ENCODE data around the gene TSC1.

TSC1 gene

GRCh38 chr9:132864277-132864676 is 80.1 kb downstream of the TSC1 start:
- POLR2A ChIA-PET = interaction anchor here (0.5 kb wide), 1 partner anchor 30 kb away, joined by 5 read pairs; no protein-coding TSS in a partner anchor

GRCh38 chr9:132863096-132863495 is 81.3 kb downstream of the TSC1 start:
- TF ChIP-seq BCL11A (tag by site-specific recombination; IDR thresholded peaks at IDR 0.05; ENCODE audit: low read depth) (no peak), ZNF449 (tag by site-specific recombination; IDR thresholded peaks at IDR 0.05) (peak; percentile 41; the same call in 1 of the 2 replicates)
- H3K4me3 ChIP-seq (ENCODE audit: low read depth, low read length) = no peak overlapping the region
- H3K9me3 ChIP-seq (ENCODE audit: control insufficient read depth, insufficient read depth, low read depth, low read length) = no peaks in the 10 kb centered on the region
- ChIA-PET CTCF (interaction anchor here (1.1 kb wide), 1 partner anchor 110 kb away, joined by 5 read pairs; no protein-coding TSS in a partner anchor), POLR2A (no interaction called here)
- no peak overlapping the region for H3K27ac ChIP-seq (ENCODE audit: extremely low read depth, low read depth, low read length)
- H3K4me1 ChIP-seq (ENCODE audit: control insufficient read depth, insufficient read depth, low read length) = no peaks in the 10 kb centered on the region
- no peaks in the 10 kb centered on the region for H3K36me3 ChIP-seq (ENCODE audit: control insufficient read depth in 2 of 2, insufficient read depth in 1 of 2, low read length in 2 of 2)

More at GRCh38 chr9:132864277-132864676, 80.1 kb downstream of the TSC1 start:
- CTCF ChIA-PET = no interaction called here
- no peak overlapping the region for H3K4me3 ChIP-seq (ENCODE audit: low read depth, low read length)
- no peaks in the 10 kb centered on the region for H3K9me3 ChIP-seq (ENCODE audit: control insufficient read depth, insufficient read depth, low read depth, low read length)
- no peaks in the 10 kb centered on the region for H3K4me1 ChIP-seq (ENCODE audit: control insufficient read depth, insufficient read depth, low read length)
- TF ChIP-seq OVOL3 (tag by site-specific recombination; IDR thresholded peaks at IDR 0.05) = no peak
- no peak for TF ChIP-seq ZNF24 (tag by site-specific recombination; IDR thresholded peaks at IDR 0.05)
- TF ChIP-seq ZNF514 (tag by site-specific recombination; IDR thresholded peaks at IDR 0.05) = no peak
- no peak overlapping the region for H3K27ac ChIP-seq (ENCODE audit: extremely low read depth, low read depth, low read length)
- no peaks in the 10 kb centered on the region for H3K36me3 ChIP-seq (ENCODE audit: control insufficient read depth in 2 of 2, insufficient read depth in 1 of 2, low read length in 2 of 2)

GRCh38 chr9:132862533-132862932 is 81.9 kb downstream of the TSC1 start:
- TF ChIP-seq ZNF623 (tag by site-specific recombination; IDR thresholded peaks at IDR 0.05) = no peak
- TF ChIP-seq ZBTB21 (tag by site-specific recombination; IDR thresholded peaks at IDR 0.05) = no peak
- no peak for TF ChIP-seq ZNF148 (tag by site-specific recombination; IDR thresholded peaks at IDR 0.05; ENCODE audit: borderline replicate concordance)
- TF ChIP-seq ZNF394 (tag by site-specific recombination; IDR thresholded peaks at IDR 0.05; ENCODE audit: borderline replicate concordance) = no peak
- no peak for TF ChIP-seq ZNF585B (tag by site-specific recombination; IDR thresholded peaks at IDR 0.05)
- TF ChIP-seq ZNF10 (tag by site-specific recombination; IDR thresholded peaks at IDR 0.05) = no peak
- TF ChIP-seq ZXDB (tag by site-specific recombination; IDR thresholded peaks at IDR 0.05) = no peak
- TF ChIP-seq TSHZ1 (tag by site-specific recombination; IDR thresholded peaks at IDR 0.05; ENCODE audit: borderline replicate concordance) = no peak
- TF ChIP-seq YY2 (tag by site-specific recombination; IDR thresholded peaks at IDR 0.05) = no peak
- TF ChIP-seq SP3 (tag by site-specific recombination; IDR thresholded peaks at IDR 0.05) = no peak
- TF ChIP-seq ZNF548 (tag by site-specific recombination; IDR thresholded peaks at IDR 0.05) = no peak
- TF ChIP-seq GFI1B (tag by site-specific recombination; IDR thresholded peaks at IDR 0.05) = no peak
- TF ChIP-seq MYNN (tag by site-specific recombination; IDR thresholded peaks at IDR 0.05; ENCODE audit: borderline replicate concordance) = no peak
- no peaks in the 10 kb centered on the region for H3K9me3 ChIP-seq (ENCODE audit: control insufficient read depth, insufficient read depth, low read depth, low read length)
- H3K36me3 ChIP-seq (ENCODE audit: control insufficient read depth in 2 of 2, insufficient read depth in 1 of 2, low read length in 2 of 2) = no peaks in the 10 kb centered on the region
- POLR2A ChIA-PET = interaction anchor here (0.7 kb wide), 1 partner anchor 47 kb away, joined by 3 read pairs; no protein-coding TSS in a partner anchor
- no peak overlapping the region for H3K4me3 ChIP-seq (ENCODE audit: low read depth, low read length)
- CTCF ChIA-PET = interaction anchor here (1.0 to 1.1 kb wide), 2 partner anchors 39 to 111 kb away, joined by 4 to 5 read pairs; no protein-coding TSS in a partner anchor
- H3K27ac ChIP-seq (ENCODE audit: extremely low read depth, low read depth, low read length) = no peak overlapping the region
- no peaks in the 10 kb centered on the region for H3K4me1 ChIP-seq (ENCODE audit: control insufficient read depth, insufficient read depth, low read length)
